ENCODE results near the gene HK1.

HK1 gene

DNA sequence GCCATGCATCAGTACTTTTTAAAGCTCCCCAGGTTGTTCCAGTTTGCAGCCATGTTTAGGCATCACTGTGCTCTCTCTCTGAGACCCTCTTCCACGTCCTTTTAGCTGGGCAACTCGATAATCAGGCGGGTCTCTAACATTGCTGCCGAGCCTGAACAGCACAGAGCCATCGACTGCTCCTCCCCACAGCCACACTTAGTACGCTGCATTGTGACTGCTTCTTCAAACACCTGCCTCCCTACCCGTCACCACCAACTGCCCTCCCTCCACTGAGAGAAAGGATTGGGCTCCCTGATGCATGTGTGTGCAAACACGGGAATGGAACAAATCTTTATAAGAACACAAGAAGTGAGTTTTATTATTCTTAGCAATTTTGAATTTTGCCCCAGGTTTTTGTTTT is 149.9 kb downstream of the HK1 start:
- TF ChIP-seq, protein P1, sequence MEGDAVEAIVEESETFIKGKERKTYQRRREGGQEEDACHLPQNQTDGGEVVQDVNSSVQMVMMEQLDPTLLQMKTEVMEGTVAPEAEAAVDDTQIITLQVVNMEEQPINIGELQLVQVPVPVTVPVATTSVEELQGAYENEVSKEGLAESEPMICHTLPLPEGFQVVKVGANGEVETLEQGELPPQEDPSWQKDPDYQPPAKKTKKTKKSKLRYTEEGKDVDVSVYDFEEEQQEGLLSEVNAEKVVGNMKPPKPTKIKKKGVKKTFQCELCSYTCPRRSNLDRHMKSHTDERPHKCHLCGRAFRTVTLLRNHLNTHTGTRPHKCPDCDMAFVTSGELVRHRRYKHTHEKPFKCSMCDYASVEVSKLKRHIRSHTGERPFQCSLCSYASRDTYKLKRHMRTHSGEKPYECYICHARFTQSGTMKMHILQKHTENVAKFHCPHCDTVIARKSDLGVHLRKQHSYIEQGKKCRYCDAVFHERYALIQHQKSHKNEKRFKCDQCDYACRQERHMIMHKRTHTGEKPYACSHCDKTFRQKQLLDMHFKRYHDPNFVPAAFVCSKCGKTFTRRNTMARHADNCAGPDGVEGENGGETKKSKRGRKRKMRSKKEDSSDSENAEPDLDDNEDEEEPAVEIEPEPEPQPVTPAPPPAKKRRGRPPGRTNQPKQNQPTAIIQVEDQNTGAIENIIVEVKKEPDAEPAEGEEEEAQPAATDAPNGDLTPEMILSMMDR (IDR thresholded peaks at IDR 0.05; ENCODE audit: insufficient read depth, low read depth, low read length, missing control alignments): no peak
- no peak overlapping the region for H3K4me3 ChIP-seq (ENCODE audit: low read depth, low read length)
- no peak for DNase-seq (ENCODE audit: low read depth)

DNA sequence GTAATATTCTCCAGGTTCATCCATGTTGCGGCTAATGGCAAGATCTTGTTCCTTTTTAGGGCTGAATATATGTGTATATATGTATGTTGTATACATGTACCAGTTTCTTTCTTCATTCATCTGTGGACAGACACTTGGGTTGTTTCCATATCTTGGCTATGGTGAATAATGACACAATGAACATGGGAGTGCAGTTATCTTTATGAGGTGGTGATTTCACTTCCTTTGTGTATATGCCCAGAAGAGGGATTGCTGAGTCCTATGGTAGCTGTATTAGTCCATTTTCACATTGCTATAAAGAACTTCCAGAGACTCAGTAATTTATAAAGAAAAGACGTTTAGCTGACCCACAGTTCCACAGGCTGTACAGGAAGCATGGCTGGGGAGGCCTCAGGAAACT is 155.9 kb downstream of the HK1 start:
- no peak for DNase-seq (ENCODE audit: low read depth)
- no peak overlapping the region for H3K4me3 ChIP-seq (ENCODE audit: low read depth, low read length)
- TF ChIP-seq, protein P1 (IDR thresholded peaks at IDR 0.05; ENCODE audit: insufficient read depth, low read depth, low read length, missing control alignments): no peak

DNA sequence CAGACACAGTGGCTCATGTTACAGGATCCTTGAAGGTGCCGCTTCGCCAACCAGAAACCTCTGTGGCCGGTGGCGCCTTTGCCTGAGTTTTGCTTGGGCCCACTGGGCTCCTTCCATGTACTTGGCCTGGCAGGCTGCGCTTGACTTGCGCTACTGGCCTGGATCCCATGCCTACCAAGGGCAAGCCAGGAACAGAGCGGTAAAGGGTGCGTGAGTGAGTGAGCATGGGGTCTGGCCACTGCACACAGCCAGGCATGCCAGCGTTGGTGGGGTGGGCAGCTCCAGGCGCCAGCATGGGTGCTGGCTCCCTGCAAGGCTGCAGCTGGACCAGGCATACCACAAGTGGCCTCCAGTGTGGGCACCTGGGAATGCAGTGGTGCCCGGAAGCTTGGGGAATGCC is 156.6 kb downstream of the HK1 start:
- TF ChIP-seq, protein P1 (IDR thresholded peaks at IDR 0.05; ENCODE audit: insufficient read depth, low read depth, low read length, missing control alignments): no peak
- no peak for DNase-seq (ENCODE audit: low read depth)
- H3K4me3 ChIP-seq (ENCODE audit: low read depth, low read length): no peak overlapping the region

DNA sequence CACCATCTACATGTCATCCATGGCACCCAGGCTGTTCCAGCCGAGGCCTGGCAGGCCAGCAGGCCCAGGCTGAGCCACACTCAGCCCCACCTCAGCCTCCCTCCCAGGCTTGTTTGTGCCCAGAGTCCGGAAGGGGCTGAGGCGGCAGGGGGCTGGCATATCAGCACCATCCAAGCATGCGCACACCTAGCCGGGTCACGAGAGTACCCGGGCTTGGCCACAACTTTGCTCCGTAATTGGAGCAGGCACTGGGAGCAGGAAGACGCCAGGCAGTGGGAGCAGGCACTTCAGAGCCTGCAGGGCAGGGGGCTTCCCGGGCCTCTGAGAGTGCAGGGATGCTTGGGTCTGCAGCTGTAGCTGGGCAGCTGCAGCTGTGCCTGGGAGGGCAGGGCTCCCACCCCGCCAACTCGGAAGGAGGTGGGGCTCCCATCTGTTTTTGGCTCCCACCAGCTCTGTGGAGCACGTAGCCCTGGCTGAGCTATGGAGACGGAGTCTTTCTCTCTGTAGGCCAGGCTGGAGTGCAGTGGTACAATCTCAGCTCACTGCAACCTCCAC is 157.7 kb downstream of the HK1 start:
- TF ChIP-seq, protein P1 (IDR thresholded peaks at IDR 0.05; ENCODE audit: insufficient read depth, low read depth, low read length, missing control alignments): no peak
- no peak overlapping the region for H3K4me3 ChIP-seq (ENCODE audit: low read depth, low read length)
- DNase-seq (ENCODE audit: low read depth): no peak

DNA sequence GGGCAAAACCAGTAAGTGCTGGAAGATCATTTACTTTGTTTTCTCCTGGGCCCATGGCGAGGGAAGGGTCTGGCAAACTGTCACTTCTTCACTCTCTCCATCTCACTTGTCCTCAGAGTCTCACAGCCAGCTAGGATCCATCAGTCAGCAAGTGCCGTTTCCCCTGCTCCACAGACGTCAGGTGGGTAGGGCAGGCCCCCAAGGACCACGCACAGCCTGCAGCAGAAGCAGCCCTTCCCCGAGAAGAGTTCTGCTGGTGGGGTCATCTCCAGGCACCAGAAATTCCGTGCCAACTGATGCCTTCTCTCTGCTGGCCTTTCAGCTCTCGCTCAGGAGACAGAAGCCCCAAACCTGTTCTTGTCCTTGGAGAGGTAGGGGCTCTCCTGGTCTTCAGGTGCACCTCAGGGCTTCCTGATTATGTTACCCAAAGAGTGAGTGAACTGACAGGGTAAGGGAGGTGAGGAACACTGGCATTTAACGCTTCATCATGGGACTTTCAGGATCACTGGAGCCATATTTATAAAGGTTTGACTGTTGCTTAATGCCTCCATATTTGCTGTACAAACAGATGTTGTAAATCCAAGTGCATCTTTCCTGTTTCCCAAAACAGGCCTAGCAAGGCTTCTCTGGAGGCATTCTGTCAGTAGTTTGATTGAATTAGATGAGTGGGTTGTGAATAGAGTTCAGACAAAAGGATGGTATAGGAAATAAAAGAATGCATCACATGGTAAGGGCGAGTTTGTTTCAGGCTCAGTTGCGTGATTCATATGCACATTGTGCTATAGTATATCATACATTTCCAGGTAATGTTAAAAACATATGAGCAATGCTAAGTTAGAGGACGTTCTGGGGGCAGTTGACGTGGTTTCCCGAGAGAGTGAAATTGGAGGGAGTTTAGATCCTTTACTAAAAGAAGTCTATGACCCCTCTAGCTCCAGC is 159.3 kb downstream of the HK1 start:
- TF ChIP-seq, protein P1 (IDR thresholded peaks at IDR 0.05; ENCODE audit: insufficient read depth, low read depth, low read length, missing control alignments): no peak
- no peak overlapping the region for H3K4me3 ChIP-seq (ENCODE audit: low read depth, low read length)
- no peak for DNase-seq (ENCODE audit: low read depth)

DNA sequence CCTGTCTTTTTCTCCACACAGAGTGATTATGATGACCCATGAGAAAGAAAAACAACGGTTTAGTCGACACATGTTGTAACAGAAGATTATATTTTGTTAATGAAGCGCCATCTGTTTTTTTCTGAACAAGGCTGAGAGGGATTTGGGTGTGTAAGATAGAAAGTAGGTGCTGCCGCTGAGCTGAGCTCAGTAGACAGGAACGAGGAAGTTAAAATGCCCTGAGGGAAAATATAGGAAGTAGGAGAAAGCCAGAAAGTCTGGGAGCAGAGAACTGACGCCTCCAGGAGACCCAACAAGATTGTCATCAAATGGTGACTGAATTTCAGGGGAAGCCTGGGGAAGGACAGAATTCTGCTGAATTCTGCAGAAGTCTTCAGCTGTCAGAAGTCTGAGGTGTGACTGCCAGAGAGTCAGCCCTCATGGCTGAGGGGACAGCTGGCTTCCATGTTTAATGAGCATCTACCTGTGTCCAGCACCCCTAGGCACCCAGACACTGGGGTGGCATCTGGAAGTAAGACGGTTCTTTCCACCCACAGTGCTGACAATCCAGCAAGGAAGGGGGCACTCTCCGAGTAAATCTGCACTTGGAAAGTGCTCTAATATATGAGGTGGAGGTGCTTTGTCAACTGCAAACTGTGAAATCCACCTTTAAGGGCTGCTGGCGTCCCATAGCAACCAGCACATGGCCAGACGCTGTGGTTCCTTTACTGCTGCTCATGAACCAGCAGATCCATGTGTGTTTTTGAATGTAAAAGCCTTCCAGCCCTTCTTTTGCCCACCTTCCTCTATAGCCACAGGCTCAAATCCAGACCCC is 160.4 kb downstream of the HK1 start:
- no peak for DNase-seq (ENCODE audit: low read depth)
- H3K4me3 ChIP-seq (ENCODE audit: low read depth, low read length): no peak overlapping the region

More for the DNA sequence above, 160.4 kb downstream of the HK1 start:
- TF ChIP-seq, protein P1 (IDR thresholded peaks at IDR 0.05; ENCODE audit: insufficient read depth, low read depth, low read length, missing control alignments): no peak

Measured in GM12865 (cell line).